GM19452 (cell line): ENCODE results near the gene C4orf50.
"Not testable (repeated sequence)": the region's sequence is repeated elsewhere in the genome, so short reads cannot be mapped to it uniquely, and the experiment has no call there.

Source experiments
- ATAC-seq: cut with Tn5 transposase; IDR thresholded peaks from one replicate; pipeline ENCODE4 v1.9.1; 2021; ENCODE audit not compliant: unreplicated experiment

The C4orf50 gene

GRCh38 chr4:6019316-6020263 is 1.4 kb upstream of the C4orf50 start:
- ATAC-seq = no peak

DNA sequence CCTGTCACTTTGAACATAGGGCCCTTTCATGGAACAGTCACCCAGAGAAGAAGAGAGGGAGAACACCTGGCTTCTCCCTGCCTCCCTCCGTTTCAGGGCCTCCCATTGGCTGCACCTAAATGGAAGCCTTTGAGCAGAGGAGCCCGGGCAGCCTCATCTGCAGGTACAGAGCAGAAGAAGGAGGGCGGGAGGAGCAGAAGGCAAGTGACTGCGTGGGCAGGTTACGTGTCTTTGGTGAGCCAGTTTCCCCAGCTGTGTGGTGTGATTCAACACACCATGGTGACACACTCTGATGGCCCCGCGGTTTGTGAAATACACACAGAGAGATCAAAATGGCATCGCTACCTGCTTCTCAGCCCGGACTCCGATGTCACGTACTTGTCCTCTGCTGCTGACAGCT is 431 bp downstream of the C4orf50 start:
- ATAC-seq = no peak

DNA sequence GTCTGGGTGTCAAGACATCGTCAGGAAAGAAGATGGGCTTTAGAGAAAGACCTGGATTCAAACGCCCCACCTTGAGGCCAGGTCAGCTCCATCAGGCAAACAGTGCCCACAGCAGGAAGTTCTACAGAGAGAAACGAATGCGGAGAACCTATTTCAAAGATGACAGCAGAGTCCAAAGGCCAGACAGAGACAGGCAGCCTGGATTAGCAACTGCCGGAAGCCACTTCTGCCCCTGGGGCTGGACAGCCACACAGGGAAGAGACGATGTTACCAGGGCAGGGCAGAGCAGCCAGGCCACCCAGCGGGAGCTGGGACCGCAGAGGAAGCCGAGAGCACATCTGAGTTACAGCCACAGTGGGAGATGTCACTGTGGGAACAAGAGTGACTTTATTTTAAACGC is 1.2 kb downstream of the C4orf50 start:
- no peak for ATAC-seq

GRCh38 chr4:6013564-6013963 is 4.7 kb downstream of the C4orf50 start:
- ATAC-seq = no peak

DNA sequence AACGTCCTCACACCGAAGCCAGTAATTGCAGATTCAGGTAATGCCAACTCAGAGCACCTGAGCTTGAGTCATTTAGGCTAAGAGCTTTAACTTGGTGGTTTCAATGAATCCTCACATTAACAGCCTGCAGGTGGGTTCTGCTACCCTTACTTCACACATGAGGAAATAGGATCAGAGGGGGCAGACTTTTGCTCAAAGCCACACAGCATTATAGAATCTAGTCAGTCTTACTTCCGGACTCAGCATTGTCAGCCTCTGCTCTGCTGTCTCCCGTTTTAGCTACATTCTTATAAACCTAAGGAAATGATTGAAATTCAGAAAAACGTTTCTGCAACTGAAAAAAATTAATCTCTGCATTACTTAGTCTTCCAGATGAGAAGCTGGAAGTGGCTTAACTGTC is 6.0 kb downstream of the C4orf50 start:
- no peak for ATAC-seq

GRCh38 chr4:6011686-6012085 is 6.5 kb downstream of the C4orf50 start:
- no peak for ATAC-seq

DNA sequence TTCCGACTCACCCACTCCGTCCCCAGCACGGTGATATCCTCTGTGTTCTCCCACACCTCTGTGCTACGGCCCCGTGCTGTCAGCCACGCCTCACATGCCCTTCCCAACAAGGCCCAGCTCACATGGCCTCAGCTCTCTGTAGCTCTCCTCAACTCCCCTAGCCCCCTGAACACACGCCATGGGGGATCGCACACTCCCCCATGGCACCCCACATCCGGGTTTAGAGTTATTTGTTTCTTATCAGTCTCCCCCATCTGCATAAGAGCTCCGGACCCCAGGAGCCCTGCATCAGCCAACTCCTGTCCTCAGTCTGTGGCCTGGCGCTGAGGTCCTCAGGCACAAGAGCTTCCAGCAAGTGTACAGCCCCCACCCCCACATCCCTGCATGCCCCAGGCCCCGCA is 7.0 kb downstream of the C4orf50 start:
- no peak for ATAC-seq

DNA sequence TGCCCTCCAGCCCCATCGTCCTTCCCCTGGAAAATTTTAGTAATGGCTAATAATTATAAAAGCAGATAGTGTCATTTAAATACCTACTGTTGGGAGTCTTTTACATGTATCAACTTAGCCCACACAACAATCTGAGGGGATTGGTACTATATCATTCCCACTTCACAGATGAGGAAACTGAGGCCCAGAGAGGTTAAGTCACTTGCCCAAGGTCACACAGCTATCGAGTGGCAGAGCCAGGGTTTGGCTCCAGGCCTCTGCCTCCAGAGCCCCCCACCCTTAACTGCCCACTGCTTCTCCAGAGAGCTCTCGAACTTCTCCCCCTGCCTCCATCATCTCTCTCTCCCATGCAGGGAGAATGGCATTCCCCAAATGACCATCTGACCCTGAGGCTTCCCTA is 7.4 kb downstream of the C4orf50 start:
- no peak for ATAC-seq

- ATAC-seq = no peak
Measured at GRCh38 chr4:6009452-6009851, 8.8 kb downstream of the C4orf50 start.

- ATAC-seq = no peak
Measured at GRCh38 chr4:6008766-6009385, 9.4 kb downstream of the C4orf50 start.

DNA sequence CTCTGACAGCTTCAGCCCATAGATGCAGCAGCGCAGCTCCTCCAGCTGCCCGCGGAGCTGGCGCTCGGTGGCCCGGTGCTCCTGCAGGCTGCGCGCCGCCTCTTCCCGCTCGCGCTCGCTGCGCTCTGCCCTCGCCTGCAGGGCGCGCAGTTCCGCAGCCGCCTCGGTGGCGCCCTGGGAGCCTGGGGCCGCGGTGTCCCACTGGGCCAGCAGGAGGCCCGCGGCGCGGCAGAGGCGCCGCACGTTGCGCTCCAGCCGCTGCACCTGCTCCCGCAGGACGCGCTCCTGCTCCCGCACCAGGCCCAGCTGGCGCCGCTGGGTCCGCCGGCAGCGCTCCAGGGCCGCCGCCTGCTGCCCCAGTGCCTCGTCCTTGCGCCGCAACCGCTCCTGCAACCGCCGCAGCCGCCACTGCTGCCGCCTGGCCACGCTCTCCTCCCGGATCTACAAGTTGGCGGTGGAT is 10.1 kb downstream of the C4orf50 start:
- ATAC-seq = no peak

GRCh38 chr4:6005175-6005574 is 13.1 kb downstream of the C4orf50 start:
- no peak for ATAC-seq

GRCh38 chr4:6003485-6003884 is 14.7 kb downstream of the C4orf50 start:
- ATAC-seq = not testable (repeated sequence)

- no peak for ATAC-seq
Measured at GRCh38 chr4:6002926-6003325, 15.3 kb downstream of the C4orf50 start.

- no peak for ATAC-seq
Measured at GRCh38 chr4:6002492-6002833, 15.8 kb downstream of the C4orf50 start.

DNA sequence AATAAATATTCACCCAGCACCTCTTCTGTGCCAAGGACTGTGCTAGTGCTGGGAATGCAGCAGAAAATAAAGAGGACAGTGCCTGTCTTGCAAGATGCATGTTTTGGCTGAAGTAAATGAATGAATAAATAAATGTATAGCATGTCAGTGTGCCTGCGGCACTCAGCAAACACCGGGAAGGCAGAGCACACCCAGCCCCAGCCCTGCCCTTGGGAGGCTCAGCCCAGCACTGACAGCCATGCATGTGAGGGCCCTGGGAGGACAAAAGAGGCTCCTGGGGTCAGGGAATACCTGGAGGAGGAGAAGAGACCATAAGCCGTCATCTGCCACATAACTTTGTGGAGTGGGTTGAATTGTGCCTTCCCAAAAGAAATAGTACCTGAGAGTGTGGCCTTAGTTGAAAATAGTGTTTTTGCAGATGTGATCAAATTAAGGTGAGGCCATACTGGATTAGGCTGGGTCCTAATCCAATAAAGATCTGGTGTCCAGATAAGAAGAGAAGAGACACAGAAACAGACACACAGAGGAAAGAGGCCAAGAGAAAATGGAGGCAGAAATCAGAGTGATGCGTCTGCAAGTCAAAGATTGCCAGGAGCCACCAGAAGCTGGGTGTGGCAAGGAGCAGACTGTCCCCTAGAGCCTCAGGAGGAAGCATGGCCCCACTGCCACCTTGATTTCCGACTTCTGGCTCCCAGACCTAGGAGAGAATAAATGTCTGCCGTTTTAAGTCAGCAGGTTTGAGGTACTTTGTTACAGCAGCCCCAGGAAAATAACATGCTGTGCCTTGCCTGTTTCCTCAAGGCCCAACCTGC is 16.3 kb downstream of the C4orf50 start:
- ATAC-seq = no peak

DNA sequence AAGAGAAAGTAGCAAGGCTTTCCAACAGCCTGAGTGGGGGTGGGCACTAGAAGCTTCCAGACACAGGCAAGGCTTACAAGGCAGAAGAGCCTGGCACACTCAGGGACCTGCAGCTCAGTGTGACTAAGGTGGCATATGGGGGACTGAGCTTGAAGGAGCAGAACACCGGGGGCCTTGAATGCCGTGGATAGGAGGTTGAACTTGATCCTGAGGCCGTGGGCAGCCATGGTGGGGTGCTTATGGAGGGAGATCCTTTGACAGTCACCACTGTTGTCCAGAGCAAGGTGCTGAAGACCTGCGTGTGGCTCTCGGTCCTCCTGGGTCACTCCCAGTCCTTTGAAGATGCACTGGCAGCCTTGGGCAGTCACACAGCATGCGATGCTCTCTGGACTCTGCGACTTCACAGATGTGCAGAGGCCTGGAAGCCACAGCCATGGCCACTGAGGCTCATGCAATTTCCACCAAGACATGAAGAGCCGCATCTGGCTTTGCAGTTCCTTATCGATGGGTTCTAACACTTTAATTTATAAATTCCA is 18.3 kb downstream of the C4orf50 start:
- ATAC-seq = no peak

- no peak for ATAC-seq
Measured at GRCh38 chr4:5999356-5999755, 18.9 kb downstream of the C4orf50 start.

DNA sequence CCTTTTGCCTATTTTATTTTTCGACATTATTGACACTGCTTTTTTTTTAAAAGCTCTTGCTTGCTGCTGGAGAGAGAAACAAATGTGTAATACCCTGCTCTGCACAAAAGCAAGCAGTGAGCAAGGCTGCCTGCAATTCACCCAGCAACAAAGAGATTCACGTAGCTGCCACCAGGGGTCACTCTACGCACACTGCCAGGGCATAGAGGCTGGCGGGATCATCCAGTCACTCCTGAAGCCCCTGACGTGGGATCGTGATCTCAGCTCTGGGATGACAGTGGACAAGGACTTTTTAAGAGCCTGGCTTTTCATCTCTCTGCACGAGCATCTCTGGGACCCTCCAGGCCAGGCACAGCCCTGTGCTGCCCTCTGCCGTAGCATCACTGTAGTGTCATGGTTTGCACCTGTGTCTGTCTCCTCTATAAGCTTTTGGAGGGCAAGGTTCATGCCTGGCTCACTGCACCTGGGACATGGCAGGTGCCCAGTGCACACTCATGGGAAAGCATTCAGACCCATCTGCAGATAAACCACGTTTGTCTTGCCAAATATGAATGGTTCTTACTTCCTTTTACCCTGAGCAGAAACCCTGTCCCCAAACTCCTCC is 19.8 kb downstream of the C4orf50 start:
- ATAC-seq = peak; percentile 66

GRCh38 chr4:5996641-5997040 is 21.6 kb downstream of the C4orf50 start:
- ATAC-seq = no peak
